HG03066 (cell line): ENCODE measurements around the gene HS6ST1.
"Not testable (repeated sequence)": the region's sequence is repeated elsewhere in the genome, so short reads cannot be mapped to it uniquely, and the experiment has no call there.

Source experiments
- ATAC-seq: cut with Tn5 transposase; IDR thresholded peaks from one replicate; pipeline ENCODE4 v1.9.1; 2021; ENCODE audit warnings: low read depth; ENCODE audit not compliant: unreplicated experiment

The HS6ST1 gene

GRCh38 chr2:128270672-128271596 lies 47.7 kb downstream of the HS6ST1 start:
- ATAC-seq: no peak

GRCh38 chr2:128269990-128270671 lies 48.5 kb downstream of the HS6ST1 start:
- no peak for ATAC-seq

GRCh38 chr2:128269063-128269989 lies 49.3 kb downstream of the HS6ST1 start:
- no peak for ATAC-seq

GRCh38 chr2:128268611-128269010 lies 50.1 kb downstream of the HS6ST1 start:
- ATAC-seq: not testable (repeated sequence)

- not testable (repeated sequence) for ATAC-seq
Measured at GRCh38 chr2:128268145-128268544, 50.5 kb downstream of the HS6ST1 start.

- ATAC-seq: not testable (repeated sequence)
Measured at GRCh38 chr2:128267649-128268048, 51.0 kb downstream of the HS6ST1 start.

GRCh38 chr2:128267197-128267596 lies 51.5 kb downstream of the HS6ST1 start:
- not testable (repeated sequence) for ATAC-seq

GRCh38 chr2:128266463-128266862 lies 52.2 kb downstream of the HS6ST1 start:
- not testable (repeated sequence) for ATAC-seq

GRCh38 chr2:128265608-128265993 lies 53.1 kb downstream of the HS6ST1 start:
- ATAC-seq: not testable (repeated sequence)

- no peak for ATAC-seq
Measured at GRCh38 chr2:128264881-128265607, 53.6 kb downstream of the HS6ST1 start.

GRCh38 chr2:128263902-128264331 lies 54.8 kb downstream of the HS6ST1 start:
- ATAC-seq: no peak

- ATAC-seq: no peak
Measured at GRCh38 chr2:128262315-128263253, 56.1 kb downstream of the HS6ST1 start.

GRCh38 chr2:128261245-128262128 lies 57.2 kb downstream of the HS6ST1 start:
- ATAC-seq: no peak

- ATAC-seq: no peak
Measured at GRCh38 chr2:128260239-128261138, 58.2 kb downstream of the HS6ST1 start.

- ATAC-seq: no peak
Measured at GRCh38 chr2:128259585-128259984, 59.1 kb downstream of the HS6ST1 start.

GRCh38 chr2:128258218-128258617 lies 60.5 kb downstream of the HS6ST1 start:
- ATAC-seq: no peak

- no peak for ATAC-seq
Measured at GRCh38 chr2:128252501-128252900, 66.2 kb downstream of the HS6ST1 start.
